ENCODE measurements around the gene RNF115.

The RNF115 gene

GRCh38 chr1:145757420-145757819 is 66.5 kb downstream of the RNF115 start:
- peaks cover 8 to 50% (median 17%) of the 10 kb centered on the region in 3 donors for H3K36me3 ChIP-seq
- intact Hi-C loops (cut with DNase I; ENCODE audit: low total_unique reads) = no loop called here

GRCh38 chr1:145751491-145752037 is 72.3 kb downstream of the RNF115 start:
- Histone ChIP-seq H3K27ac (peak overlapping the region in 1 of 2 donors; percentile 4), H3K9me3 (no peaks in the 10 kb centered on the region), H3K36me3 (peaks cover 39 to 75% (median 50%) of the 10 kb centered on the region in 3 donors), H3K4me3 (no peak overlapping the region), H3K27me3 (no peaks in the 10 kb centered on the region), H3K4me1 (peaks cover 0 to 11% (median 0%) of the 10 kb centered on the region in 4 donors)
- DNase-seq = no peak
- intact Hi-C loops (cut with DNase I; ENCODE audit: low total_unique reads) = no loop called here
- TF ChIP-seq CTCF (IDR thresholded peaks at IDR 0.05) = no peak

More at GRCh38 chr1:145757420-145757819, 66.5 kb downstream of the RNF115 start:
- Histone ChIP-seq H3K27me3 (no peaks in the 10 kb centered on the region), H3K27ac (no peak overlapping the region), H3K4me1 (no peaks in the 10 kb centered on the region), H3K4me3 (no peak overlapping the region), H3K9me3 (no peaks in the 10 kb centered on the region)
- no peak for TF ChIP-seq CTCF (IDR thresholded peaks at IDR 0.05)
- DNase-seq = no peak

GRCh38 chr1:145750426-145750825 is 73.5 kb downstream of the RNF115 start:
- no peak for TF ChIP-seq CTCF (IDR thresholded peaks at IDR 0.05)
- peaks cover 50 to 77% (median 61%) of the 10 kb centered on the region in 3 donors for H3K36me3 ChIP-seq
- H3K27ac ChIP-seq = no peak overlapping the region
- DNase-seq = no peak
- H3K27me3 ChIP-seq = no peaks in the 10 kb centered on the region
- H3K9me3 ChIP-seq = no peaks in the 10 kb centered on the region
- H3K4me1 ChIP-seq = peaks cover 0 to 11% (median 0%) of the 10 kb centered on the region in 4 donors
- intact Hi-C loops (cut with DNase I; ENCODE audit: low total_unique reads) = no loop called here
- H3K4me3 ChIP-seq = no peak overlapping the region

GRCh38 chr1:145747398-145748247 is 76.3 kb downstream of the RNF115 start:
- peaks cover 0 to 11% (median 0%) of the 10 kb centered on the region in 4 donors for H3K4me1 ChIP-seq
- no peak for TF ChIP-seq CTCF (IDR thresholded peaks at IDR 0.05)
- H3K27ac ChIP-seq = no peak overlapping the region
- H3K4me3 ChIP-seq = no peak overlapping the region
- DNase-seq = no peak
- peaks cover 76 to 97% (median 90%) of the 10 kb centered on the region in 3 donors for H3K36me3 ChIP-seq
- H3K27me3 ChIP-seq = no peaks in the 10 kb centered on the region
- intact Hi-C loops (cut with DNase I; ENCODE audit: low total_unique reads) = no loop called here
- H3K9me3 ChIP-seq = no peaks in the 10 kb centered on the region

- Histone ChIP-seq H3K27me3 (no peaks in the 10 kb centered on the region), H3K9me3 (no peaks in the 10 kb centered on the region), H3K4me3 (no peak overlapping the region), H3K36me3 (peaks cover 37 to 50% (median 43%) of the 10 kb centered on the region in 3 donors), H3K27ac (no peak overlapping the region), H3K4me1 (no peaks in the 10 kb centered on the region)
- DNase-seq = no peak
- intact Hi-C loops (cut with DNase I; ENCODE audit: low total_unique reads) = no loop called here
- TF ChIP-seq CTCF (IDR thresholded peaks at IDR 0.05) = no peak
Observed at GRCh38 chr1:145740269-145740668, 83.6 kb downstream of the RNF115 start.

Measured in tibial artery (tissue), 4 donors.